Fibroblast of skin of right quadriceps (primary cell): ENCODE data around the gene TMEM94.
A peak's percentile ranks its signal among the peaks of the same experiment; 100 is the strongest.
"Not testable (repeated sequence)": the region's sequence is repeated elsewhere in the genome, so short reads cannot be mapped to it uniquely, and the experiment has no call there.

Source experiments
- DNase-seq: peaks from one replicate; pipeline ENCODE4 v3.0.0-alpha.2; 2013

Gene TMEM94

DNA sequence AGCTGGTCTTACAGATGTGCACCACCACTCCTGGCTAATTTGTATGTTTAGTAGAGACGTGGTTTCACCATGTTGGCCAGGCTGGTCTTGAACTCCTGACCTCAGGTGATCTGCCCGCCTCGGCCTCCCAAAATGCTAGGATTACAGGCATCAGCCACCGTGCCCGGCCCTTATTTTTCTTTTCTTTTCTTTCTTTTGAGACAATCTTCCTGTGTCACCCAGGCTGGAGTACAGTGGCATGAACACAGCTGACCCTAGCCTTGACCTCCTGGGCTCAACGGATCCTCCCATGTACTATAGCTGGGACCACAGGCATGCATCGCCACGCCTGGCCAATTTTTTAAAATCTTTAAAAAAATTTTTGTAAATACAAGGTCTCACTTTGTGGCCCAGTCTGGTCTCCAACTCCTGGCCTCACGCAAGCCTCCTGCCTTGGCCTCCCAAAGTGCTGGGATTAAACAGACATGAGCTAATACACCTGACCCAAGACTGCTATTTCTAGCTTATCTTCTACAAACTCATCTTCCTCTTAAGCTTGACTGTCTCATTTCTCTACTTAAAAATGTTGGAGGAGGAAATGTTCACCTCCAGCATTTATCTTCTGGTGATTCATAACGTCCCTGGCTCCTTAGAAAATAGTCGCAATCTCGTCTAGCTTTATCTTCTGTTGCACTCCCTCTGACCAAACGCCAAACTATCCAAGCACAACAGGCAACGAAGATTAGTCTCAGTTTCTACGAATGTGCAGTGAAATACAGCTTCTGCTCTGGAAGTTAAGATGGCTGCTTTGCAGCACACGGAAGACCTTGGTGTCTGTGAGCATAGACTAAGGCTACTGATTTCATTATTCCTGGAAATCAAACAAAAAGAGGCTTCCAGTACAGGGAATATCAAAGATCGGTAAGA is 8.2 kb upstream of the TMEM94 start:
- no peak for DNase-seq

DNA sequence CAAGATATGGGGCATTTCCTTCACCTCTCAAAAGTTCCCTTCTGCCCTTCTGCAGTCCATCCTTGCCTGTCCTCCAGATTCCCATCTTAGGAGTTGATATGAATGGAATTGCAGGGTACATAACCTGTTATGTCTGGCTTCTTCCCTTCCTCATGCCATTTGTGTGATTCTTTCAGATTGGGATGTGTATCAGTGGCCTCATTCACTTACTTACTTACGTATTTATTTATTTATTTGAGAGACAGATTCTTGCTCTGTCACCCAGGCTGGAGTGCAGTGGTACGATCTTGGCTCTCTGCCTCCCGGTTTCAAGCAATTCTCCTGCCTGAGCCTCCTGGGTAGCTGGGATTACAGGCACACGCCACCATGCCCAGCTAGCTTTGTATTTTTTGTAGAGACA is 6.2 kb upstream of the TMEM94 start:
- DNase-seq = no peak

- no peak for DNase-seq
Measured at GRCh38 chr17:75454193-75454592, 2.2 kb upstream of the TMEM94 start.

GRCh38 chr17:75454672-75455071 is 1.8 kb upstream of the TMEM94 start:
- DNase-seq = not testable (repeated sequence)

DNA sequence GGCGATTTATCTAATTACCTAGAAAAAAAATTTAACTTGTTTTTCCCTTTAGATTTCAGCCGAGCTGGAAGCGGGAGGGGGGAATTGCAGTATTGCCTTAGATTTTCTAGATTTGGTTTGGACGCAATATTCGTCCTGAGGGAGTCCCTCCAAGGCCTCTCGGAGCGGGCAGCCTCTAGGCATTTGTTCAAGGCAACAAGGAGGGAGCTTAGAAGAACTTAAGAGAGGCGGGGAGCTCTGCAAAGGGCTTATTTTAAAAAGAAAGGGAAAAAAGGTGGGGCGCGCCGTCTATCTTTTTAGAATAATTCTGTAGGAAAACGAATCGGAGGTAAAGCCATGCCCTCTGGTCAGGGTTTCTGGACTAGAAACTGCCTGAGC is 407 bp upstream of the TMEM94 start:
- no peak for DNase-seq

- peak; percentile 63 for DNase-seq
Measured at GRCh38 chr17:75457047-75457654, 716 bp downstream of the TMEM94 start.

- no peak for DNase-seq
Measured at GRCh38 chr17:75459246-75459589, 2.8 kb downstream of the TMEM94 start.

DNA sequence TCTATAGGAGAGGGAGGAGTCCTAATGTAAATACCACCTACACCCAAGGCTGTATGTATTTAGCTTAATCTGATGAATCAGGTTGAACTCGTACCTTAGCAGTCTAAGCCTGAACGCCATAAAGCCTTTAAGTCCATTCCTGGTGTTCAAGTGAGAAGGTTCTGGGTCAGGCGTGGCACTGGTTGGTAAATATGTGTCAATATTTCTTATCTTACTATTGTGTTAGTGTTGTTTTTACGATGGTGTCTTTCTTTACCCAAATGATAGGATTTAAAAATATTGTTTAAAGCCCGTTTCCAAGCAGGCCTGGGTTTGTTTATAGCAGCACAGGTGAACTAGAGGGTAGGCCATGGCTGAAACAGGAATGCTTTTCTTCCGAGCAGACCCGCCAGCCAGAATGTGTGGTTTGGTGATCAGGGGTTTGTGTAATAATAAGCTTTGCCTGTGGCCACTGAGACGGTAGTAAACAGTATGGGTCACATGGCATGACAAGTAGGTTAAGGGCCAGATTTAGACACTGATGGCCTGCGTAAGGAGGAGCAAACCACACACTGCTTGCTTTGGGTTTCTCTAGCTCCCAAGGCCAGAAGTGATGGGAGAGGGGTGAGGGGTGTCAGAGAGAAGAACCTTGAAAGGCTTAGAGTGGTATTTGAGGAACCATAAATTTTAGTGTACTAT is 3.3 kb downstream of the TMEM94 start:
- no peak for DNase-seq

GRCh38 chr17:75460295-75460694 is 3.9 kb downstream of the TMEM94 start:
- DNase-seq = no peak

- DNase-seq = no peak
Measured at GRCh38 chr17:75463603-75464002, 7.2 kb downstream of the TMEM94 start.

GRCh38 chr17:75465039-75465438 is 8.6 kb downstream of the TMEM94 start:
- DNase-seq = no peak

DNA sequence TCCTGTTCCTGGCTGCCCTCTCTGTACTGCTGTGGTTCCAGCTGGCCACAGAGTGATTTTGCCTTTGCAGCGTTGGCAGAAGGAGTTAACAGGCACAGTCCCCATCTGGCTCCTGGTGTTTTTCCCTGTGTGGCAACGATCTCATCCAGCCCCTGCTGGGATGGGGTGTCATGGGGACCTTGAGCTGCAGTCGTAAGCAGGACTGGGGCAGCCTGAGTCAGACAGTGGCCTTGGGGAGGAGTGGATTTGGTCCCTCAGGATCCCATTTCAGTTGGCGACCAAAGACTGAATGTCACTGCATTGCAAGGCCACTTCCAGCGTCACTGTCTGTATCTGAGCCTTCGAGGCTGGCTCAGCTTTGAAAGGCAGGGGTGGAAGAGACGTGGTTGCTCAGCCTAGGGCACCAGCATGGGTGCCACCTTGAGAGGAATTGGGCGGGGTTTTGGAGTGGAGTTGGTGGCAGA is 11.9 kb downstream of the TMEM94 start:
- no peak for DNase-seq

DNA sequence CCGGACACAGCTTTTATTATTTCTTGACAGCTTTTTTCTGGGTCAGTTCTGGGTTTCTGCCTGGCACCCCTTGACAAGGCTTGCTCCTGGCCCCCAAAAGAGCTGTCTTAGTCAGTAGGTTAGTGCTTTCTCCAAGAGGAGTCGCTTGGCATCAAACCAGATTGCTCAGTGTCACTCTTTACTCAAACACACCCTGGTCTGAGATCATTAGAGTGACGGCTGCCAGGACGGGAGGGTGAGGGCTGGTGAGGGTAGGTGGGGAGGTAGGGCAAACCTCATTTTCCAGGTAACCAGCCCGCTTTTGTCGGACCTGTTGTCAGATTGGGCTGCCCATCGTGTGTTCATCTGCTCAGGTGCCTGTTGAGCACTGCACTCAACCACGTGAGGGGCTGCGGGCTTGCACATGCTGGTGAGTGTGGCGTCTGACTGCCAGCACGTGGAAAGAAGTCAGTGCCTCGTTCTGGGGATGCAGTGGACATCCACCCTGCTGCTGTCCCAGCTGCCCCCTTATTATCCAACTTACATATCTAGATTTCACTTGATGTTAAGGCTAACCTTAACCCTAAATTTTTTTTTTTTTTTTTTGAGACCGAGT is 12.4 kb downstream of the TMEM94 start:
- no peak for DNase-seq

DNA sequence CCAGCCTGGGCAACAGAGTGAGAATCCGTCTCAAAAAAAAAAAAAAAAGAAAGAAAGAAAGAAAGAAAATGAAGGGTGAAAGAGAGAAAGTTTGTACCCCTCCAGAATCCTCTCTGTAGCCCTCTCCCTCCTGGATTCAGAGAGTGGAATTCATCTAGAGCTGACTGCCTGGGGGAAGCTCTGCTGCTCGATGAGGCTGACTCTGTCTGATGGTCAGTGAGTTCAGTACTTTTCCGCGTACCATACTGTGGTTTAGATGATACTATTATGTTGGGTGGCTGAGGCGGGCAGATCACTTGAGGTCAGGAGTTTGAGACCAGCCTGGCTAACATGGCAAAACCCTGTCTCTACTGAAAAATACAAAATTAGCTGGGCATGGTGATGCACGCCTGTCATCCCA is 14.8 kb downstream of the TMEM94 start:
- DNase-seq = no peak

DNA sequence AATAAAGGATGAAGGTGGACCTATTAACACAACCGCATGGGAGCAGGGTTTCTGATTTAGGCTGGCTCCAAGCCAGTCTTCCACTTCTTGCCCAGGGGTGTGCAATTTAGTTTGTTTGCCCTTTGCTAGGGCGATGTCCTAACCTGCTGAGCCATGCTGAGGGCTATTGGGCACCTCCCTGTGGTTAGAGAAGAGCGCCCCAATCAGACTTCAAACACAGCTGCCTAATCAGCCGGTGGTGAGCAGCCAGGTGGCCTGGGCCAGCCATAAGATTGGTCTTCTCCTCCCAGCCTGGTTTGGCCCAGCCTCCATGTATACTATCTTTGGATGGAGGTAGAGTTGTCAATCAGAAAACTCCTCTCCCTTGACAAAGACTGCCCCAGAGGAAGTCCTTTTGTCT is 15.7 kb downstream of the TMEM94 start:
- DNase-seq = no peak

DNA sequence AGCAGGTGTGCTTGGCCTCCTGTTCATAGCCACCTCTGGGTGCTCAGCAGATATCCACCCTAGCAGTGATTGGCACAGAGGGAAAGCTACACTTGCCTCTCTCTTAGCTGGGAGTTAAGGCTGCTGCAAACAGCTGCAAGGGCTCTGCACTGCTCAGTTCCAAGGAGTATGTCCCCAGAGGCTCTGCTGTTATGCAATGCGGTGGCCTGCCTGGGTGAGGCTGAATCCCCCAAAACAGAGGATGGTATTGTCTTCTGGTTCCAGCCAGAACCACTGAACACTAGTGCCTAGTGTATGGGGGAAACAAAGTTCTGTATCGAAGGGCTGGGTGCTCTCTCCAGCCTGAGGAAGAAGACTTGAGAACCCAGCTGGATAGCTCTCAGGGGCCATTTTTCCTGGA is 16.8 kb downstream of the TMEM94 start:
- no peak for DNase-seq

GRCh38 chr17:75474736-75475135 is 18.3 kb downstream of the TMEM94 start:
- no peak for DNase-seq

- DNase-seq = peak; percentile 13
Measured at GRCh38 chr17:75475144-75475835, 18.9 kb downstream of the TMEM94 start.

GRCh38 chr17:75475851-75476250 is 19.4 kb downstream of the TMEM94 start:
- peak; percentile 37 for DNase-seq

GRCh38 chr17:75476271-75476671 is 19.8 kb downstream of the TMEM94 start:
- DNase-seq = peak; percentile 10

- no peak for DNase-seq
Measured at GRCh38 chr17:75476752-75477489, 20.5 kb downstream of the TMEM94 start.

DNA sequence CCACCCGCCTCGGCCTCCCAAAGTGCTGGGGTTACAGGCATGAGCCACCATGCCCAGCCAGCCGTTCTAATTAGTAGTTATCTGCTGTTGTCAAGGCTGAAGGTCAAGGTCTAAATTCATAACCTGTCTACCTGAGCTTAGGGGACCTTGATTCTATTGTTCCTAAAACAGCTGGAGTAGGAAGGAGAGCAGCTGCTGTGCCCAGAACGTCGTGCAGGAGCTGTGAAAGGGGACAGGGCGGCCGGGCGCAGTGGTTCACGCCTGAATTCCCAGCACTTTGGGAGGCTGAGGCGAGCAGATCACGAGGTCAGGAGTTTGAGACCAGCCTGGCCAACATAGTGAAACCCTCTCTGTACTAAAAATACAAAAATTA is 21.0 kb downstream of the TMEM94 start:
- not testable (repeated sequence) for DNase-seq
